ENCODE results near the gene PYGB. TPM values are rescaled to one million over a fixed set of nuclear protein-coding genes. Genes with fewer than 3 reads are reported as not detected.

Gene PYGB
- total RNA-seq, 1 donor from 2014 or later: 57.9 TPM

DNA sequence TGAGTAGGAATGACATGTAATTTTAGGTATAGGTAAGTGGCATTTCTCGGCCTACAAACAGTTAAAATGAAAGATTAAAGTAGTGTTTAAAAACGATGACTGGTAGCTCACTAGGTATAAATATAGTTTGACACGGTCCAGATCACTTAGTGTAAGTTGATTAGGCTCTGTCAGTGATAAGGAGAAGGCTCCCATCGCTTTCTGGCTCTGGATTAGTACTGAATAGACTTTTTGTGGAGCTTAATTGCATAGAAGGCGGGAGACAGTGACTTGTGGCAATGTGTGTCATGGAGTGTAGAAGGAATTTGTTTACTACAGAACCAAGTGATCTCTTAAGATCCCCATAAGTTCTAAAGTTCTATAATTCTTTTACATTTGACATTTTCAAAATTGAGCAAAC, 6.7 kb downstream of the PYGB start:
- H3K9me3 Mint-ChIP-seq (ENCODE audit: unreplicated experiment): no peaks in the 10 kb centered on the region
- H3K4me3 Mint-ChIP-seq (ENCODE audit: unreplicated experiment): no peak overlapping the region
- no peak for DNase-seq (ENCODE audit: low spot score)
- H3K4me1 Mint-ChIP-seq (ENCODE audit: unreplicated experiment): no peaks in the 10 kb centered on the region
- H3K36me3 Mint-ChIP-seq (ENCODE audit: low read depth, unreplicated experiment): peaks cover 16% of the 10 kb centered on the region
- H3K27ac Mint-ChIP-seq (ENCODE audit: unreplicated experiment): no peak overlapping the region
- no peak for TF ChIP-seq CTCF (IDR thresholded peaks at IDR 0.05; ENCODE audit: unreplicated experiment)
- H3K27me3 Mint-ChIP-seq (ENCODE audit: unreplicated experiment): peaks cover 5% of the 10 kb centered on the region

GRCh38 chr20:25254986-25255680, 7.2 kb downstream of the PYGB start:
- no peak overlapping the region for H3K4me3 Mint-ChIP-seq (ENCODE audit: unreplicated experiment)
- peaks cover 5% of the 10 kb centered on the region for H3K27me3 Mint-ChIP-seq (ENCODE audit: unreplicated experiment)
- H3K27ac Mint-ChIP-seq (ENCODE audit: unreplicated experiment): no peak overlapping the region
- no peaks in the 10 kb centered on the region for H3K4me1 Mint-ChIP-seq (ENCODE audit: unreplicated experiment)
- DNase-seq (ENCODE audit: low spot score): no peak
- no peak for TF ChIP-seq CTCF (IDR thresholded peaks at IDR 0.05; ENCODE audit: unreplicated experiment)
- H3K36me3 Mint-ChIP-seq (ENCODE audit: low read depth, unreplicated experiment): peaks cover 21% of the 10 kb centered on the region
- no peaks in the 10 kb centered on the region for H3K9me3 Mint-ChIP-seq (ENCODE audit: unreplicated experiment)

GRCh38 chr20:25256226-25256859, 8.5 kb downstream of the PYGB start:
- Mint-ChIP-seq H3K4me1 (ENCODE audit: unreplicated experiment) (no peaks in the 10 kb centered on the region), H3K9me3 (ENCODE audit: unreplicated experiment) (no peaks in the 10 kb centered on the region), H3K27ac (ENCODE audit: unreplicated experiment) (no peak overlapping the region), H3K27me3 (ENCODE audit: unreplicated experiment) (peaks cover 1% of the 10 kb centered on the region), H3K4me3 (ENCODE audit: unreplicated experiment) (no peak overlapping the region), H3K36me3 (ENCODE audit: low read depth, unreplicated experiment) (peaks cover 24% of the 10 kb centered on the region)
- no peak for DNase-seq (ENCODE audit: low spot score)
- no peak for TF ChIP-seq CTCF (IDR thresholded peaks at IDR 0.05; ENCODE audit: unreplicated experiment)

DNA sequence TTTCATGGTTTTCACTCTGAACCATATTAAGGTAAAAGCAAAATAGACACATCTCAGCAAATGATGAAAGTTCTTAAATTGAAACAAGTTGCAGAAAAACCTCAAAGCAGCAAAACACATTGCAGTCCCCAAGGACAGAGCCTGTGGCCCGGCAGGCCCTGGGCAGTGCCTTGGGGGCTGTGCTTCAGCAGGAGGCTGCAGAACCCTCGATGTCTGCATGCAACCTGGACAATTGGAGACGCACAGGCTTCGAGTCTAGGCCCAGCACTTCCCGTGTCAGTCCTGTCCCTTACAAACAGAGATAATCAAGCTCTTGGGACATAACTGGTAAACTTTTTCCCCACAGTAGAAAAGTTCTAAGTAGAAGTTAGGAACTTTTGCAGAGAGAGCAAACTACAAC, 9.2 kb downstream of the PYGB start:
- no peak overlapping the region for H3K27ac Mint-ChIP-seq (ENCODE audit: unreplicated experiment)
- H3K36me3 Mint-ChIP-seq (ENCODE audit: low read depth, unreplicated experiment): peaks cover 29% of the 10 kb centered on the region
- no peak for TF ChIP-seq CTCF (IDR thresholded peaks at IDR 0.05; ENCODE audit: unreplicated experiment)
- DNase-seq (ENCODE audit: low spot score): no peak
- H3K27me3 Mint-ChIP-seq (ENCODE audit: unreplicated experiment): peaks cover 3% of the 10 kb centered on the region
- no peak overlapping the region for H3K4me3 Mint-ChIP-seq (ENCODE audit: unreplicated experiment)
- H3K4me1 Mint-ChIP-seq (ENCODE audit: unreplicated experiment): no peaks in the 10 kb centered on the region
- H3K9me3 Mint-ChIP-seq (ENCODE audit: unreplicated experiment): no peaks in the 10 kb centered on the region

- no peak for DNase-seq (ENCODE audit: low spot score)
- Mint-ChIP-seq H3K4me3 (ENCODE audit: unreplicated experiment) (no peak overlapping the region), H3K9me3 (ENCODE audit: unreplicated experiment) (no peaks in the 10 kb centered on the region), H3K27ac (ENCODE audit: unreplicated experiment) (no peak overlapping the region), H3K4me1 (ENCODE audit: unreplicated experiment) (no peaks in the 10 kb centered on the region), H3K36me3 (ENCODE audit: low read depth, unreplicated experiment) (peaks cover 26% of the 10 kb centered on the region), H3K27me3 (ENCODE audit: unreplicated experiment) (peaks cover 3% of the 10 kb centered on the region)
- TF ChIP-seq CTCF (IDR thresholded peaks at IDR 0.05; ENCODE audit: unreplicated experiment): no peak
Observed at GRCh38 chr20:25257756-25258475, 10.0 kb downstream of the PYGB start.
